Naive thymus-derived CD4-positive, alpha-beta T cell (primary cell): ENCODE measurements around the gene IGF2R. TPM values are rescaled to one million over a fixed set of nuclear protein-coding genes. Genes with fewer than 3 reads are reported as not detected.

Experiments
- ATAC-seq: fragments of 150-1000 bp; cut with Tn5 transposase; 2 replicates; pipeline ENCODE4 v1.10.0; 2021; ENCODE audit warnings: mild to moderate bottlenecking, moderate library complexity
- CTCF ChIA-PET: fragments of 350-600 bp; sonication (Branson Sonifier 250); formaldehyde crosslinking; loops from one replicate; lab custom pipeline; 2021; ENCODE audit warnings: antibody characterized with exemption; lab: Charles Lee
- POLR2A ChIA-PET: fragments of 350-600 bp; sonication (Branson Sonifier 250); formaldehyde crosslinking; loops from one replicate; lab custom pipeline; 2021; ENCODE audit warnings: antibody characterized with exemption, inconsistent platforms; lab: Charles Lee
- DNase-seq, 9 donors: peaks; one replicate each; pipeline versions ENCODE4 v3.0.0 to v3.0.0-alpha.2; 2020 to 2022; ENCODE audit warnings: mixed read lengths in 1 of 9
- H3K27ac ChIP-seq: one replicate; pipeline ENCODE4 v1.7.0; 2013; ENCODE audit warnings: mild to moderate bottlenecking, low read depth, low read length, moderate library complexity
- H3K27me3 ChIP-seq, 2 donors: one replicate each; pipeline ENCODE4 v1.7.0; 2013; ENCODE audit warnings: low read length in 2 of 2, mild to moderate bottlenecking in 2 of 2, moderate library complexity in 2 of 2; ENCODE audit not compliant: control insufficient read depth in 2 of 2, insufficient read depth in 2 of 2
- H3K36me3 ChIP-seq, 3 experiments: 1 replicate in 2 of 3; 2 replicates in 1 of 3; pipeline ENCODE4 v1.7.0; 2013; ENCODE audit warnings: low read length in 3 of 3, mild to moderate bottlenecking in 3 of 3, moderate library complexity in 1 of 3; ENCODE audit not compliant: insufficient read depth in 3 of 3, control insufficient read depth in 2 of 3
- H3K4me1 ChIP-seq, 2 donors: one replicate each; pipeline ENCODE4 v1.7.0; 2013; ENCODE audit warnings: low read length in 2 of 2, mild to moderate bottlenecking in 2 of 2, moderate library complexity in 1 of 2; ENCODE audit not compliant: control insufficient read depth in 2 of 2, insufficient read depth in 2 of 2
- H3K4me3 ChIP-seq: 2 replicates; pipeline ENCODE4 v1.7.0; 2013; ENCODE audit warnings: mild to moderate bottlenecking, low read length
- H3K9me3 ChIP-seq, 3 experiments: 1 replicate in 2 of 3; 2 replicates in 1 of 3; pipeline ENCODE4 v1.7.0; 2013; ENCODE audit warnings: low read length in 3 of 3; ENCODE audit not compliant: control insufficient read depth in 2 of 3
- H3K27ac Mint-ChIP-seq, 9 donors: one replicate each; pipeline ENCODE4 v1.8.0; 2020 to 2022; ENCODE audit warnings: mixed read lengths in 9 of 9, mild to moderate bottlenecking in 8 of 9, moderate library complexity in 5 of 9, inconsistent platforms in 2 of 9
- H3K27me3 Mint-ChIP-seq, 5 donors: one replicate each; pipeline ENCODE4 v1.8.0; 2021 to 2022; ENCODE audit warnings: mixed read lengths in 5 of 5, mild to moderate bottlenecking in 1 of 5
- H3K36me3 Mint-ChIP-seq, 5 donors: one replicate each; pipeline ENCODE4 v1.8.0; 2020 to 2022; ENCODE audit warnings: mixed read lengths in 5 of 5, mild to moderate bottlenecking in 3 of 5, inconsistent platforms in 1 of 5
- H3K4me1 Mint-ChIP-seq, 7 donors: one replicate each; pipeline ENCODE4 v1.8.0; 2020 to 2022; ENCODE audit warnings: mixed read lengths in 7 of 7, mild to moderate bottlenecking in 3 of 7, inconsistent platforms in 1 of 7
- H3K4me3 Mint-ChIP-seq, 10 donors: one replicate each; pipeline ENCODE4 v1.8.0; 2020 to 2022; ENCODE audit warnings: mild to moderate bottlenecking in 10 of 10, mixed read lengths in 10 of 10, moderate library complexity in 6 of 10, inconsistent platforms in 2 of 10
- H3K9me3 Mint-ChIP-seq, 11 donors: one replicate each; pipeline ENCODE4 v1.8.0; 2020 to 2022; ENCODE audit warnings: mixed read lengths in 11 of 11, mild to moderate bottlenecking in 4 of 11, inconsistent platforms in 1 of 11, moderate library complexity in 1 of 11
- intact Hi-C, 2 donors: fragments of 100-400 bp; cut with micrococcal nuclease; formaldehyde crosslinking; loops; one replicate each; pipeline ENCODE4 v1.15.1; 2023
- polyA plus RNA-seq, 2 donors: library from polyadenylated mRNA; unstranded; fragments of 300-500 nt; fragmentation: Illumina TruSeq; gene quantifications; one replicate each; pipeline ENCODE4 v1.2.3, GENCODE V29; 2021
- total RNA-seq, 6 experiments: library from RNA in 5 of 6; stranded (reverse) in 5 of 6; gene quantifications; 1 replicate in 5 of 6; 2 replicates in 1 of 6; pipeline ENCODE4 v1.2.3 and lab custom pipeline; 2021 to 2026

IGF2R gene
- total and polyA plus RNA-seq, 7 experiments from 2014 or later: 8.7 to 79.2 (median 70.4) TPM

GRCh38 chr6:160060221-160060620 is 91.3 kb downstream of the IGF2R start:
- DNase-seq (no peak), ATAC-seq (no peak)
- H3K27ac Mint-ChIP-seq: peak overlapping the region in 1 of 9 donors; percentile 58
- intact Hi-C loops: loop anchor here in 1 of 2 donors (10.0 kb wide), 2 partner anchors 365 to 395 kb away; partner anchors contain the start of gene SOD2
- no peaks in the 10 kb centered on the region for H3K9me3 Mint-ChIP-seq
- CTCF ChIA-PET: no interaction called here
- Histone ChIP-seq H3K4me3 (no peak overlapping the region), H3K9me3 (no peaks in the 10 kb centered on the region), H3K36me3 (peaks cover 23 to 93% (median 42%) of the 10 kb centered on the region in 3 experiments), H3K27ac (no peak overlapping the region), H3K4me1 (no peaks in the 10 kb centered on the region), H3K27me3 (no peaks in the 10 kb centered on the region)
- H3K4me1 Mint-ChIP-seq: peaks cover 0 to 20% (median 5%) of the 10 kb centered on the region in 7 donors
- H3K36me3 Mint-ChIP-seq: peaks cover 41 to 80% (median 47%) of the 10 kb centered on the region in 5 donors
- no peaks in the 10 kb centered on the region for H3K27me3 Mint-ChIP-seq
- POLR2A ChIA-PET: no interaction called here
- no peak overlapping the region for H3K4me3 Mint-ChIP-seq

- Histone ChIP-seq H3K4me3 (no peak overlapping the region), H3K27ac (no peak overlapping the region), H3K4me1 (no peaks in the 10 kb centered on the region), H3K27me3 (no peaks in the 10 kb centered on the region), H3K9me3 (no peaks in the 10 kb centered on the region), H3K36me3 (peaks cover 23 to 88% (median 42%) of the 10 kb centered on the region in 3 experiments)
- ChIA-PET POLR2A (no interaction called here), CTCF (no interaction called here)
- H3K36me3 Mint-ChIP-seq: peaks cover 43 to 81% (median 50%) of the 10 kb centered on the region in 5 donors
- no peak for ATAC-seq
- no peak for DNase-seq
- peaks cover 0 to 18% (median 5%) of the 10 kb centered on the region in 7 donors for H3K4me1 Mint-ChIP-seq
- H3K27ac Mint-ChIP-seq: peak overlapping the region in 1 of 9 donors; percentile 58
- H3K4me3 Mint-ChIP-seq: no peak overlapping the region
- H3K9me3 Mint-ChIP-seq: no peaks in the 10 kb centered on the region
- intact Hi-C loops: loop anchor here in 1 of 2 donors (10.0 kb wide), 2 partner anchors 366 to 394 kb away; partner anchors contain the start of gene SOD2
- H3K27me3 Mint-ChIP-seq: no peaks in the 10 kb centered on the region
These were observed 92.1 kb downstream of the IGF2R start for GRCh38 chr6:160060920-160061447.

DNA sequence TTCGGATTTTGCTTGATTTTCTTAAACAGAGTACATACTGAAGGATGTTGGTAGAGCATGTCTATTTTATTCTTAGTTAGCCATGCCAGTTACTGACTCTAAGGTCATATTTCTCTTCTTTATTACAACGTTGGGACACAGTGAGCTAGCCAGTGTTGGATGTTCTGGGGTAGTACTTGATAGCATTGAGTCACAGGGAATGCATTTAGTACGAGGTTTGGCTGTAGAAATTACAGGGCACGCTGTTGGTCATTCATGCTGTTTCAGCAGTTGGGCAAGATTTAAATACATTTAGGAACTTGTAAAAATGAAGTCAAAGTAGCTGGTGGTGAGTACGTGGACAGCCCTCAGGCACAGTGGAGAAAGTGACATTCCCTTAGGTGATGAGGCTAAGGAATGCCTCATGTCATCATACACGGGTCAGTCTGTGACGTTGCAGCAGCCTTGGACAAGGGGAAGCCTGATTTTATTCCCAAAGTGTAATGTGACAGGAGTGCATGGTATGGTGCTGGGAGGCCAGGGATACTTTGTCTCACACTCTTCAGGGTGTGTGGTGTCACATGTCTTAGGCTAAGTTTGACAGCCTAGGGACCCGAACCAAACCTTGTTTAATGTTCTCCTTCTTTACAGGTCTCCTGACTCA is 95.0 kb downstream of the IGF2R start:
- ATAC-seq (no peak), DNase-seq (no peak)
- Histone ChIP-seq H3K27ac (no peak overlapping the region), H3K9me3 (no peaks in the 10 kb centered on the region), H3K4me3 (no peak overlapping the region), H3K27me3 (no peaks in the 10 kb centered on the region), H3K4me1 (peaks cover 4 to 10% of the 10 kb centered on the region in 2 donors), H3K36me3 (peaks cover 23 to 83% (median 31%) of the 10 kb centered on the region in 3 experiments)
- intact Hi-C loops: loop anchor here in 1 of 2 donors (10.0 kb wide), 2 partner anchors 369 to 391 kb away; partner anchors contain the start of gene SOD2
- H3K27me3 Mint-ChIP-seq: no peaks in the 10 kb centered on the region
- no peak overlapping the region for H3K4me3 Mint-ChIP-seq
- ChIA-PET POLR2A (interaction anchor here (0.6 kb wide), 1 partner anchor 73 kb away, joined by 3 read pairs; no protein-coding TSS in a partner anchor), CTCF (no interaction called here)
- peaks cover 15 to 29% (median 21%) of the 10 kb centered on the region in 7 donors for H3K4me1 Mint-ChIP-seq
- H3K27ac Mint-ChIP-seq: no peak overlapping the region
- H3K9me3 Mint-ChIP-seq: no peaks in the 10 kb centered on the region
- H3K36me3 Mint-ChIP-seq: peaks cover 46 to 82% (median 55%) of the 10 kb centered on the region in 5 donors

DNA sequence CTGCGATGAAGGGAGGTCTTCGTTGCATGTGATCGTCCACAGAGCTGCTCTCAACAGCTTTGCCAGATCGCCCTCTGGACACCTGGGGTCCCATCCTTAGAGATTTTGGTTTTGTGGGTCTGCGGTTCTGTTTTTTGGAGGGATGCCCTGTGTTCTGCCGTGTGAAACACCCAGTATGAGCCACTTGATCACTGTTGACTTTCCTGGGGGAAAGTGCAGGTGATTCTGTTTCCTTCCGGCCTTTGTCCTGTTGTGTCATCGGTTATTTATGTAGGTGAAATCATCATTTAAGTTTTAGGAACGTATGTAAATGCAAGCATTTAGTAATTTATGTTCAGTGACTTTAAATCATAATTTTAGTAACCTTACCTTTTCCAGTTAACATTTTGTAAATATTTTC is 96.3 kb downstream of the IGF2R start:
- peaks cover 24 to 42% (median 29%) of the 10 kb centered on the region in 7 donors for H3K4me1 Mint-ChIP-seq
- peaks cover 41 to 84% (median 59%) of the 10 kb centered on the region in 5 donors for H3K36me3 Mint-ChIP-seq
- POLR2A ChIA-PET: no interaction called here
- intact Hi-C loops: loop anchor here (5.0 to 10.0 kb wide), 3 partner anchors 83 to 390 kb away; partner anchors contain the start of gene SOD2 (in 1 of the 2)
- Histone ChIP-seq H3K27ac (no peak overlapping the region), H3K27me3 (no peaks in the 10 kb centered on the region), H3K4me3 (no peak overlapping the region), H3K36me3 (peaks cover 26 to 82% (median 31%) of the 10 kb centered on the region in 3 experiments), H3K9me3 (no peaks in the 10 kb centered on the region), H3K4me1 (peaks cover 15 to 20% of the 10 kb centered on the region in 2 donors)
- H3K27me3 Mint-ChIP-seq: no peaks in the 10 kb centered on the region
- ATAC-seq: no peak
- H3K9me3 Mint-ChIP-seq: no peaks in the 10 kb centered on the region
- H3K27ac Mint-ChIP-seq: peak overlapping the region in 1 of 9 donors; percentile 6
- CTCF ChIA-PET: no interaction called here
- H3K4me3 Mint-ChIP-seq: no peak overlapping the region
- no peak for DNase-seq

- Mint-ChIP-seq H3K36me3 (peaks cover 28 to 81% (median 57%) of the 10 kb centered on the region in 5 donors), H3K27ac (peak overlapping the region in 1 of 9 donors; percentile 47), H3K9me3 (peaks cover 0 to 2% (median 0%) of the 10 kb centered on the region in 11 donors), H3K27me3 (no peaks in the 10 kb centered on the region), H3K4me3 (peak overlapping the region in 2 of 10 donors; percentile 4 to 61), H3K4me1 (peaks cover 24 to 59% (median 32%) of the 10 kb centered on the region in 7 donors)
- CTCF ChIA-PET: no interaction called here
- Histone ChIP-seq H3K27me3 (no peaks in the 10 kb centered on the region), H3K4me1 (peaks cover 15 to 20% of the 10 kb centered on the region in 2 donors), H3K27ac (no peak overlapping the region), H3K9me3 (no peaks in the 10 kb centered on the region), H3K36me3 (peaks cover 27 to 85% (median 32%) of the 10 kb centered on the region in 3 experiments), H3K4me3 (no peak overlapping the region)
- ATAC-seq (no peak), DNase-seq (no peak)
- POLR2A ChIA-PET: no interaction called here
- intact Hi-C loops: loop anchor here (5.0 to 10.0 kb wide), 3 partner anchors 85 to 387 kb away; partner anchors contain the start of gene SOD2 (in 1 of the 2)
These were observed 98.7 kb downstream of the IGF2R start for GRCh38 chr6:160067564-160067963.

- H3K36me3 ChIP-seq: peaks cover 28 to 85% (median 34%) of the 10 kb centered on the region in 3 experiments
- ATAC-seq (no peak), DNase-seq (no peak)
- H3K4me3 ChIP-seq: no peak overlapping the region
- no peaks in the 10 kb centered on the region for H3K27me3 Mint-ChIP-seq
- no peaks in the 10 kb centered on the region for H3K27me3 ChIP-seq
- CTCF ChIA-PET: no interaction called here
- no peak overlapping the region for H3K27ac ChIP-seq
- POLR2A ChIA-PET: no interaction called here
- H3K36me3 Mint-ChIP-seq: peaks cover 28 to 84% (median 57%) of the 10 kb centered on the region in 5 donors
- intact Hi-C loops: loop anchor here (2.0 to 10.0 kb wide), 4 partner anchors 52 to 386 kb away; partner anchors contain the start of gene SOD2 (in 1 of the 2)
- H3K27ac Mint-ChIP-seq: peak overlapping the region in 3 of 9 donors; percentile 11 to 45 (median 20)
- H3K4me3 Mint-ChIP-seq: peak overlapping the region; percentile 12 to 69 (median 50)
- peaks cover 24 to 62% (median 32%) of the 10 kb centered on the region in 7 donors for H3K4me1 Mint-ChIP-seq
- H3K9me3 Mint-ChIP-seq: peaks cover 0 to 2% (median 0%) of the 10 kb centered on the region in 11 donors
- H3K9me3 ChIP-seq: no peaks in the 10 kb centered on the region
- peaks cover 15 to 20% of the 10 kb centered on the region in 2 donors for H3K4me1 ChIP-seq
These were observed 99.5 kb downstream of the IGF2R start for GRCh38 chr6:160068346-160068745.
